Esophagus muscularis mucosa (tissue), 4 donors: ENCODE measurements around the gene FAM124A.

ENCODE experiments used
- EP300 ChIP-seq: sonication (generic); formaldehyde crosslinking; IDR thresholded peaks from one replicate; pipeline ENCODE4 v1.6.1; 2017; ENCODE audit warnings: antibody characterized with exemption
- POLR2A ChIP-seq: fragments of 450-650 bp; IDR thresholded peaks from one replicate; pipeline ENCODE4 v1.6.1; 2017; ENCODE audit warnings: antibody characterized with exemption, moderate library complexity, mild to moderate bottlenecking, low read depth
- TF ChIP-seq, protein P1 (sequence below), 3 experiments: fragments of 200-600 bp in 2 of 3; fragments of 450-650 bp in 1 of 3; sonication (generic) in 2 of 3; IDR thresholded peaks; one replicate each; pipeline ENCODE4 v1.5.1; 2017 to 2019; ENCODE audit warnings: antibody characterized with exemption in 3 of 3, mild to moderate bottlenecking in 2 of 3, moderate library complexity in 1 of 3

DNA sequence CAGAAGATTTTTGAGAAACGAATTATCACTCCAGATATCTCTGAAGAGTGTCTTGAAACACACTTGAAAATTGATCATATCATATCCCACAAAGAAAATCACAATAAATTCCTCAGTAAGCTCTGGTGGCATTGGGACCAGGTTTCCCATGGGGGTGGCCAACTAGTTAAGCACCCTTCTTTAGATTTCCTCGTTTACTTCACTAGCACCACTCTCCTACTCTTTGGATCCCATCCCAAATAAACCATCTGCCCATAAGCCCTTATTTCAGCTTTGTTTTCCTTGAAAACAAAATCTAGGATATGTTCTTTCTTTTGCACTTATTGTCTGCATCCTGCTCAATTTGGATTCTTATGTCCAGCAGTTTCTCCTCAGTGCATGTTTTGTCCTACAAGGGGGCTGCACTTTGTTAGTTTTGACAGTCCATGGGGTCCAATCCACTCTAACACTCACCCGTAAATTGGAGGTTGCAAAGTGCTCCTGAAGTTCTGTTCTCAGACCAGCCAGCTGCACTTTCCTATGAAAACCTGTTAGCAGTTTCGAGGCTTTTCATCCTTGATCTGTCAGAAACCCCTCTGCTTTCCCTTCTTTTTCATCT, 40.3 kb upstream of the FAM124A start:
- TF ChIP-seq, protein P1, sequence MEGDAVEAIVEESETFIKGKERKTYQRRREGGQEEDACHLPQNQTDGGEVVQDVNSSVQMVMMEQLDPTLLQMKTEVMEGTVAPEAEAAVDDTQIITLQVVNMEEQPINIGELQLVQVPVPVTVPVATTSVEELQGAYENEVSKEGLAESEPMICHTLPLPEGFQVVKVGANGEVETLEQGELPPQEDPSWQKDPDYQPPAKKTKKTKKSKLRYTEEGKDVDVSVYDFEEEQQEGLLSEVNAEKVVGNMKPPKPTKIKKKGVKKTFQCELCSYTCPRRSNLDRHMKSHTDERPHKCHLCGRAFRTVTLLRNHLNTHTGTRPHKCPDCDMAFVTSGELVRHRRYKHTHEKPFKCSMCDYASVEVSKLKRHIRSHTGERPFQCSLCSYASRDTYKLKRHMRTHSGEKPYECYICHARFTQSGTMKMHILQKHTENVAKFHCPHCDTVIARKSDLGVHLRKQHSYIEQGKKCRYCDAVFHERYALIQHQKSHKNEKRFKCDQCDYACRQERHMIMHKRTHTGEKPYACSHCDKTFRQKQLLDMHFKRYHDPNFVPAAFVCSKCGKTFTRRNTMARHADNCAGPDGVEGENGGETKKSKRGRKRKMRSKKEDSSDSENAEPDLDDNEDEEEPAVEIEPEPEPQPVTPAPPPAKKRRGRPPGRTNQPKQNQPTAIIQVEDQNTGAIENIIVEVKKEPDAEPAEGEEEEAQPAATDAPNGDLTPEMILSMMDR (IDR thresholded peaks at IDR 0.05): no peak
- no peak for TF ChIP-seq POLR2A
- TF ChIP-seq EP300: no peak
